ENCODE measurements around the gene RFFL.
"Not testable (repeated sequence)": the region's sequence is repeated elsewhere in the genome, so short reads cannot be mapped to it uniquely, and the experiment has no call there.

The RFFL gene

DNA sequence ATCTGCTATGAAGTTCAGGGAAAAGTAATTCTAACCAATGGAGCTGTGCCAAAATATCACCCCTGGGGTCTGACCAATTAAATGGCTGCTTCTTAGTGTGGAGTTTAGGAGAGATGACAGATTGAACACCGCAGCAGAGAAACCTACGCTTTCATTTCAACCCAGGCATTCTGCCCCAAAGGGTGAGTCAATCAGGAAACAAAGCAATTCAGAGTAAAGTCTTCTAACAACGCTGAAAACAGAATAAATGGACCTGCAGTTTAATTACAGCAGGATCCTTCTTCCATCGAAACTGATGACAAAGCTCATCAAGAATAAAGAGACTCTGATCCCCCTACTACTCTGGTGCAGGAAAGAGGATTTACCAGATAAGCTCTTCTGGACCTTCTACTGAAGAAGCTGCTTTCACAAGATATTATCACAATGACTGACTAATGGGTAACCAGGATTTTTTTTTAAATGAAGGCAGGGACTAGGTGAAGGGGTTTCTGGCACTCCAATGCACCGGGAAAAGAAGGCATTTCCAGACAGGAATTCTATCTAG, 16.7 kb downstream of the RFFL start:
- DNase-seq = peak; percentile 79

DNA sequence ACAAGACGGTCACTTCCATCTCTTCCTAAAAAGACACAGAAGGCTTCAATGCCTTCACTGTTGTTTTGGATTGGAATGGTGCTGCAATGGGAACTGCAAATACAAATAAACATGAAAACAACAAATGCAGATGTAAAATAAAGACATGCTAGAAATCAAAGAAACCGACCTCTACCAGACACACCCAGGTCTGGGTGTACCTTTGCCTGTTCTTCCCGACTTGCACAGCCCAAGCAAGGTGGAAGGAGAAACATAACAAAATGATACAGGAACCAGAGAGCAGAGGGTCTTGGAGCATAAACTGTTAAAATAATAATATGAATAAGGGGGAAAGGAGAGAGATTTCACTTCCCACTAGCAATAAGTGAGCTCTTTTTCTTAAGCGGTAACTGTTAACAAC, 17.3 kb downstream of the RFFL start:
- no peak for DNase-seq

DNA sequence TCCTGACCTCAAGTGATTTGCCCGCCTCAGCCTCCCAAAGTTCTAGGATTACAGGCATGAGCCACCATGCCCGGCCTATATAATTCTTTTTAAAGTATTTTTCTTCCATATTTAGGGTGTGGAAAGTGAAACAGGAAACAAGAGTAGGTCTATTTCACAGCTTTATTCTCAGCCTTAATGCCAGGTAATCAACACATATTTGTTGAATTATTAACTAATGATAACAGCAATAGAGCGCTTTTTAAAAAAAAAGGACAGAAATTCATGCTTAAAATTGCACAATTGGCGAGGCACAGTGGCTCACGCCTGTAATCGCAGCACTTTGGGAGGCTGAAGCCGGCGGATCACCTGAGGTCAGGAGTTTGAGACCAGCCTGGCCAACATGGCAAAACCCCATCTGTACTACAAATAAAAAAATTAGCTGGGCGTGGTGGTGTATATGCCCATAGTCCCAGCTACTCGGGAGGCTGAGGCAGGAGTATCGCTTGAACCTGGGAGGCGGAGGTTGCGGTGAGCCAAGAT, 18.0 kb downstream of the RFFL start:
- not testable (repeated sequence) for DNase-seq

DNA sequence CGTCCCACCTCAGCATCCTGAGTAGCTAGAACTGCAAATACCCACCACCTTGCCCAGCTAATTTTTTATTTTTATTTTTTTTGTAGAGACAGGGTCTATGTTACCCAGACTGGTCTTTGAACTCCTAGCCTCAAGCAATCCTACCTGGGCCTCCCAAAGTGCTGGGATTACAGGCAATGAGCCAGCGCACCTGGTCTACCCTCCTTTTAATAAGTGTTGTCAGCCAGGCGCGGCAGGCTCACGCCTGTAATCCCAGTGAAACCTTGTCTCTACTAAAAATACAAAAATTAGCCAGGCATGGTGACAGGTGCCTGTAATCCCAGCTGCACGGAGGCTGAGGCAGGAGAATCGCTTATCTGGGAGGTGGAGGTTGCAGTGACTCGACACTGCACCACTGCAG, 19.3 kb downstream of the RFFL start:
- DNase-seq = no peak

DNA sequence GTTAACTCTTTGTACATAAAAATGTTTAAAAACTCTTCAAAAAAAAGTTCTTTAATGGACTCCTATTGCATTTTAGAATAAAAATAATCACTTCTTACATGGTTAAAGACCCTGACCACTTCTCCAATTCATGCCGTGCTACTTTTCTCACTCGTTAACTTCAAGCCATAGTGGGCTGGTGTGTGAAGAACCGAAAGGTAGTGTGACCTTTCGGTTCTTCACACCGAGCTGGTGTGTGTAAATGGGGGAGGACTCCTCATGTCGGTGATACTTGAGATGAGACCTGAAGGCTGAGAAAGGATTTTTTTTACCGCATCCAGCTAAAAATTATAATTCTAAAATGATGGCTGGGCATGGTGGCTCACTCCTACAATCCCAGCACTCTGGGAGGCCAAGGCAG, 22.1 kb downstream of the RFFL start:
- no peak for DNase-seq

DNA sequence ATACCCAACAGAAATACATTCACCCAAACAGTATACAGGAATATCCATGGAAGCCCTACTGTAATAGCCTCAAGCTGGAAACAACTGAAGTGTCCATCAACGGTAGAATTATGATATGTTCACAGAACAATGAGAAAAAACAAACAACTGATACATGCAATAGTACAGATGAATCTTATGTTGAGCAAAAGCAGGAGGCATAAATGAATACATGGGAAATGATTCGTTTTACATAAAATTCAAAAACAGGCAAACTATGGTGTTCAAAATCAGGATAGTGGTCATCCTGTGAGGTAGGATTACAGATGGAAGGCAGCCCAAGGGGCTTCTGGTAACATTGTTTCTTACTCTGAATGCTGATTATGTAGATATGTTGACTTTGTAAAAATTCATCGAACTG, 25.1 kb downstream of the RFFL start:
- DNase-seq = no peak

DNA sequence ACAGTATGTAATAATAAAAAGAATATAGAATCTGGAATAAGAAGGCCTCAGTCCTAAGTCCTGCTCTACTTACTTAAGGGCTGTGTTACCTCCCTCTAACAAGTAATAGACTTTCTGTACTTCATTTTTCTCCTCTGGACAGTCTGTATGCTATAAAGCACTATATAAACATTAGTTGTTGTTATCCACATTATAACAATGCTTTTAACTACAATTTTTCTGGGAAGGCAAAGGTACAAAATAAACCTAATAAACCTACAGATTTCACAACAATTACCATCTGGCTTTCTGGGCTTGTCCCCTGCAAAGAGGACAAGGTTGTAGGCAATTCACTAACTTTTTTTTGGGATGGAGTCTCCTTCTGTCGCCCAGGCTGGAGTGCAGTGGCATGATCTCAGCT, 32.7 kb downstream of the RFFL start:
- DNase-seq = no peak

DNA sequence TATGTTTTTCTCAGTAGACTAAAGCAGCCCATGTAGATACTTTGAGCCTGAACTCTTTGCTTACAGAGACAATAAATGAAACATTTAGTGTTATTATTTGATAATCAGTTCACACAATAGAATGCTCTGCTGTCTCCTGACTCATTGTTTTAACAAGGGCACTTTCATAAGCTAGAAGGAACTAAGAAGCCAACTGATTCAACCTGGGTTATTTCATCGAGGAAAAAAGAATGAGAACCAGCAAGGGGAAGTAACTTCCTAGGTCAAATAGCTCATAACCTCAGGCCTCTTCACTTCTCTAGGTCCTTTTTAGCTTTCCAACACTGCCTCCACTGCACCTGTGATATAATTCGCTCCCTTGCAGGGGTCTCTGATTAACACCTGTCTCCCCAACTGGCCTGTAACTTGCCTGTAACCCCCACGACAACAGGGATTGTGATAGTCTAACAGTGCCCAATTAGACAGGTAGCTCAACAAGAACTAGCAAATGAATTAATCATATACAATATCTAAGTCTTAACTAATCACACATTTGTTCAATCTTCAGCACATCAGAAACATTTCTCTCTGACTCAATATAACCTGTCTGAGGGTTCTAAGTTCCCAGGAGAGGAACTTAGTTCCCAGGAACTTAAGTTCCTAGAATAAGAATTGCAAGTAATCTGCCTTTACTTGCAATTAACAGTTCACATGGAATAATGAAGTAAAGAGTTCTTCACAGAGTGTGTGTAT, 34.8 kb downstream of the RFFL start:
- no peak for DNase-seq

DNA sequence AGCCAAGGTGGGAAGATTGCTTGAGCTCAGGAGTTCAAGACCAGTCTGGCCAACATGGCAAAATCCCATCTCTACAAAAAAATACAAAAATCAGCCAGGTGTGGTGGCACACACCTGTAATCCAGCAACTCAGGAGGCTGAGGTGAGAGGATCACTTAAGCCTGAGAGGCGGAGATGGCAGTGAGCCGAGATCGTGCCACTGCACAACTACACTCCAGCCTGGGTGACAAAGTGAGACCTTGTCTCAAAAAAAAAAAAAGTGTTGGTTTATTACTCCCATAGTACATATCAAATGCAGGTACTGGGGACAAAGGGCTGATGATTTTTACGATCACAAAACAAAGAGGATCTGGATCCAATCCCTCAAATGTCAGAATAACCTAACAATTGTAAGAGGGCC, 35.4 kb downstream of the RFFL start:
- not testable (repeated sequence) for DNase-seq

DNA sequence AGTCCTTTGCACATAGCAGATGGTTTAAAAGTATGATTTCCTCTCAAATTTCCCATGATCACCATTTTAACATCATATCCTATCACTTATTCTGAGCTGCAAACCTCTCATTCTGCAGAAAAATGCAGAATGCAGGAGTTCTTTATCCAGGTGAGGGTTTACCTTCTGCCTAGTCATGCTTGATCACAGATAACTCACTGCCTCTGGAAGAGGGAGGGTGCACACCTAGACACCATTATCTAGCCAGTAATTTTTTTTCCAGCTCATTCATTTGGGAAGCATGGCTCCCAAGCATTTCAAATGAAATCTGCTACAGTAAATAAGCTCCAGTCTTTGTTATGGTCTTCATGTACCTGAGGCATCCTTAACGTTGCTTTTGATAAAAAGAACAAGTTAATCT, 38.0 kb downstream of the RFFL start:
- DNase-seq = no peak

DNA sequence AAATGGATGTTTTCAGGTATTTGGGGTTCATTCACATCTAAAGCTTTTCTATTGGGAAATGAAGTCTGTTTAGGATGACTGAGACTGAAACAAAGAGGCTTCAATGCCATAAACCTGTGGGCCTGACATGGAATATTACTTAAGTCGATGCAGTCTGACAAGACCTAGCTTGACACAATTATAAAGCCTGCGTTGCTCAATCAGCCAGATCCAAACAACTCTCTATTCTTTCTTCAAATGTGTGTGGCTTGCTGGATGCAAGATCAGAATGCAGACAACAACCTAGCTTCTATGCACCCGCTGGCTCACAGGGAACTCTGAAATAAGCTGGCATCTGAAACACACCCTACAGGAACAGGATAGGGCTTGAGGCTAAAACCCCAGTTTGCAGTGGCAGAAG, 40.0 kb downstream of the RFFL start:
- DNase-seq = no peak

DNA sequence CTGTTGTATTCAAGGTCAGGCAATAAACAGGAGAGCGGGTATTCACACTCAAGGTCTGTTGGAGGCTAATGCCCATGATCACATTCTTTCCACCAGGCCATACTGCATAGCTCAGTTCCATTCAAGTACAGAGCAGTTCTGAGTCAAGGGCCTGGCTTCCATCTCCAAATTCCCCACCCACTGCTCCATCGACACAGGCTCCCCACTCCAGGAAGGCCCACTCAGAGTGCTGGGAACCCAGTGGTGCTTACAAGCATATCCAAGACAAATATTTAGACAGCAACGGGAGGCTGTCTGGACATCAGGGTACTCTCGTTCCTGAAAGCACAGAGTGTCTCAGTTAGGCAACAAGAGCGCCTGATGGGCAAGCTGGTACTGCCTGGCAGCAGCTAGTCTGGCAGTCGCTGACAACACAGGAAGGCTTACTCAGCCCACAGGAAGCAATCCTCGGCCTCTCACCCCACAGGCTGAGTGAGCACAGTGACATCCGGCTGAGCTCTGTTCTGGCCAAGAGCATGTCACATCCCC, 40.9 kb downstream of the RFFL start:
- peak; percentile 80 for DNase-seq

DNA sequence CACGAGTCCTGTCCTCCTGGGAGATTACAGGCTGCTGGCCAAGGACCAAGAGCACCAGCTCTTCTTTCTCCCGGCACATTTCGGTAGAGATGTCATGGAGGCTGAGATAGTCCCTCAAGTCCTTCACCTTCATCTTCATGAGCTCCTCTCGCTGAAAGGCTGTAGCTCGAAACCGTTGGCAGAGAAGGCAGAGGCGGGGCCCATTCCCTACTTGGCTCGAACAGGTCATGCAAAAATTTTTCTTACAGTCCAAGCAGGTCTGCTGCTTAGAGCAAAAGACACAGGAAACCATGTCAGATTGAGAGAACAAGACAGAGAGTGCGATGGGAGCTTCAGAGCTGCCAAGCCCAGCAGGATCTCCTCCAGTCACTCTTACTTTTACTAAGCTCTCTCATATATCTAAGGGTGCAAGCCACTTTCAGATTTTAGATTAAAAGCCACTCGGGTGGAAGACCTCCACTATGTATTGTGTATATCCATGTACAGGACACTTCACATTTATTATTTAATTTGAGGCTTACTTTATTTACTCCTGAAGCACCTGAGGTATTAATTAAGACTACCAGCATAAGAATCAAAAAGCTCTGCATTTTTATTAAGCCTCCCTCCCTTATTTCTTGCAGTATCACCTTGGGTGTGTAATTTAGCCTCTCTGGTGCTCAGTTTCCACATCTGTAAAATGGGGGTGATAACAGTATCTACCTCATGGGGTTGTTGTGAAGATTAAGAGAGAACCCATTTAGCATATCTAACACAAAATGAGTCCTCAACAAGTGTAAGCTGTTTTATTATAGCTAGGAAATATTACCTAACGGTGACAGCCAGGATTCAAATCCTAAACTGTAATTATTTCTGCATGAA, 41.8 kb downstream of the RFFL start:
- DNase-seq = no peak

DNA sequence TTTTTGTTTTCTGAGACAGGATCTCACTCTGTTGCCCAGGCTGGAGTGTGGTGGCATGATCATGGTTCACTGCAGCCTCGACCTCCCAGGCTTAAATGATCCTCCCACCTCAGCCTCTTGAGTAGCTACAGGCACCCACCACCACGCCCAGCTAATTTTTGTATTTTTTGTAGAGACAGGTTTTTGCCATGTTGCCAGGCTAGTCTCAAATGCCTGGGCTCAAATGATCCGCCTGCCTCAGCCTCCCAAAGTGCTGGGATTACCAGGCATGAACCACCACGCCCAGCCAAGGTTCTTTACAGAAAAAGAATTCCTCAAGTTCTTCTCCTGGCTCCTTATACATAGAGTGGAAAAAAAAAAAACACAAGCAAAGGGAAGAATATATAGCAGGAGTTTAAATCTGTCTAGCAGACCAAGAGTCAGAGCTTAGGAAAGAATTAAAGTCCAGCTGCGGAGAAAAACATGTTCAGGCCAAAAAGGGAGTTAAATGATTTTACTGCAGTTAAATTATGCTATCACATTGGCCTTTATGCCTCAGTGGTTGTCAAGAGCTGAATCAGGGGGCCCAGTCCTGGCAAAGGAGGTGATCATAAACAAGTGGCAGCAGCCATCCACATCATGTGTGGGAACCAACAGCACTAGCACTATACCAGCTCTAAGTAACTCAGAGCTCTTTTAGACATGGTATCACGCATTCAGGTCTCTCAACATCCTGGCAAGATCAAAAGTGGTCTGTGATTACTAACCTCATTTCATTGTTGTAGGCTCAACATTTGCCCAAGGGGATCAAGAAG, 43.9 kb downstream of the RFFL start:
- no peak for DNase-seq

DNA sequence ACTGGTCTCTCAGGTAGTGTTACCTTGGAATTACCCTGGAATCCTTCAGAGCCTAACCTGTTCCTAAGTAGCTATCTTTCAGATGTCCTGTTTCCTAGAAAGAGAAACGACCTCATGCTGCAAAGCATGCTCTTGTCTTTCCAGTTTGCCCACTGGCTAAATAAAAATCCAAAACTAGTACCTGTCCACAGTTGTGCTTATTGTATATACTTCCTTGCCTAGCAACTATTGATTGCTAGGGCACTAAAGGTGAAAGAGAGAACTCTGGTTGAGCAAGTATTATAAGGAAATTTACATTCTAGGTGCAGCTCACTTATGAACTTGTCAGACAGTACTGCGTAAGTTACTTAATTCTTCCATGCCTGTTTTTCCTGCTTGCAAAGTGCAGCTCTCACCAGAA, 44.7 kb downstream of the RFFL start:
- no peak for DNase-seq

DNA sequence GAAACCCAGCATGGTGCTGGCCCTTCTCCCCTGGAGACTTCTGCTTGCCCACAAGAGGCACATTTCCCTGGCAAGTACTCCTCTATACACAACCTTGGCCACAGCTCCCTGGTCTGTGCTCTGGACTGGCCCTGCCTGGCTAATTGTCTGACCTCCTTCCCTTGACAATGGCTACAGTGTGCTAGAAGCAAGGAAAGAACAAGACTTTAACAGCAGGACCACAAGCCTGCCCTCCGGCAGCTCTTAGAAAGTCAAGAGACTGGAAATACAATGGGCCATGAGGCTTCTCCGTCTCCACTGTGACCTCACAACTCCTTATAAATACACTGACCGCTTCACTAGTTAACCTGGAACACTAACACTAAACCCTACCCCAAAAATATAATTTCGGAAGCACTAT, 46.5 kb downstream of the RFFL start:
- DNase-seq = no peak

DNA sequence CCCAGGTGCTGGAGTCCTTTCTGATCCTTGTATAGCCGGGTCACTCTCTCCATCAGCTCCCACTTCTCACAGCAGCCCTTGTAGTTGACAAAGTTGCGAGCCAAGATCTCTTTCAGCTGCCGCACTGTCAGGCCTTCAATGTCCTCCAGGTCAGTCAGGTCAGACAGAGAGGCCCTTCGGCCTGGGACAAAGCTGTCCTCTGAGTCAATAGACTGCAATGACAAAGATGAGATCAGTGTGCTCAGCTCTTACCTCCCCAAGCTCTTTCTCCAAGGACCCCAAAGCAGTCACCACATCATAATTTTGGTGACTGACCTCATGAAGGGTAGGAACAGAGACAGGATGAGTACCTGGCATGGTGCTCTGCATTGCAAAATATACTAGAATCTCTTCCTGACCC, 47.1 kb downstream of the RFFL start:
- DNase-seq = no peak

DNA sequence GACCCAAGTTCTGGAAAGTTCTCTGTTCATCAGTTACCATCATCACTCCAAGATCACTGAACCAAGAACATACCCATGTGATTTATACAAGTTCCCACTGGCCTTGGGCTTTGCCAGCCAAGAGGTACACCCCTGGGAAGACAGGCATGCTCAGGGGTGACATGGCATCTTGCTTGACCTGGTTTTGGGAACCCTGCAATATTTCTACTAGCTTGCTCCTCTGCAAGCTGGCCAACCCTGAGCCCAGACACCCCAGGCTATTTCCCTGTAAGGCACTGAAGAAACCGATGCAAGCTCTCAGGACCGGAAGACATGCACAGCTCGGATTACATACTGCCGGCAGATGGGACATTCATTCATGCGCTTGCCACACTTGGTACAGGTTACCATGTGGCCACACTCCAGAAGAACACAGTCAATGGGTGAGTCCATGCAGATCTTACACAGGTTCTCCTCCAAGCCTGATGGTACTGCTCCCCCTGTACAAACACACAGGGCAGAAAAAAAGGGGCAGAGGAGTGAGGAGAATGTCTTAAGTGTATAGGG, 51.8 kb downstream of the RFFL start:
- no peak for DNase-seq

DNA sequence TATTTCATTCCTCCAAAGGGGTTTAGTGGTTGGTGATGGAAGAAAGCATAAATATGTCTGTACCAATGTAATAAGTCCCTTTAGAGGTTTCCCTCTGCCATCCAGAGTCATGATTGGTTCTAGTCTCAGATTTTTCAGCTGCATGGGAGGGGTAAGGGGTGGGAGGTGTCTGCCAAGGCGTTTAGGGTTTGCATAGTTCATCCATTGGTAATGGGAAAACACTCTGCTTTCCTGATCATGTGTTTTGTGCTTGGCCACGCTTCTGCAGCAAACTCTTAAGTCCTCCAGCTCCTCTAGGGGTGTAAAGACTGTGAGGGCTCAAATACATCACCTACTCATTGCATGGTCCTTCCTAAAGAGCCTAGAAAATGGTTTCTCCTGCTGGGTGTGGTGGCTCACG, 53.4 kb downstream of the RFFL start:
- DNase-seq = no peak

DNA sequence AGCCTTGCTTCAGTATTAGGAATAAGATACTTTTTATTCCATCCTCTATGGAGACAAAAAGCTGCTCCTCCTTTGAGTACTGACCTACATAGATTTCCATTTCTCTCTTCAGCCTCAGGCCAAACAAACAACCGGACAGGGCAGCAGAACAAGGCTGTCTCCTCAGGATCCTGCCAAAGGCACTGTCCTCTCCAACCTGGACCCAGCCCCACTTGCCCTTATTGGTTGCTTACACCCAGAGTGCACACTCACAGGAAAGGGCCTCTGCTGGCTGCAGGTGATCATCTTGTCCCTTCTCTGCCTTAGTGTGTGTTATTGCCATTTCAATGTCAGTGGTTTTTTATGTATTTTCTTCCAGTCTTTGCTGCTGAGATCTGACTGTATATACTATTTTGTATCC, 56.5 kb downstream of the RFFL start:
- DNase-seq = no peak

DNA sequence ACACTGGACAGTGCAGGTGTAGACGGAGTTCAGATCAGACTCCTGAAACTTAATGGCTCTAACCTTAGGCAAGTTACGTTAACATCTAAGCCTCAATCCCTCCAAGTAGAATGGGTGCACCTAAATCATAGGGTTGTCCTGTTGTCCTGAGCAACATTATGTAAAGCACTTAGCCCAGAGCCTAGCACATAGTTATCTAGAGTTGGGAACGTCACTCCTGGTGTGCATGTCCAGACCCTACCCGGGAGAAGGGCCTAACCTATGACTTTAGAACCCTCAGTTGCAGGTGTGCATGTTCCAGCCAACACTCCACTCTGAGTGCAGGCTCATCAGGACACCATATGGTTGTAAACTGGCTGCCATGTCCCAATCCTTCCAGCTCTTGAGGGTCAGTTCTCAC, 57.2 kb downstream of the RFFL start:
- no peak for DNase-seq

DNA sequence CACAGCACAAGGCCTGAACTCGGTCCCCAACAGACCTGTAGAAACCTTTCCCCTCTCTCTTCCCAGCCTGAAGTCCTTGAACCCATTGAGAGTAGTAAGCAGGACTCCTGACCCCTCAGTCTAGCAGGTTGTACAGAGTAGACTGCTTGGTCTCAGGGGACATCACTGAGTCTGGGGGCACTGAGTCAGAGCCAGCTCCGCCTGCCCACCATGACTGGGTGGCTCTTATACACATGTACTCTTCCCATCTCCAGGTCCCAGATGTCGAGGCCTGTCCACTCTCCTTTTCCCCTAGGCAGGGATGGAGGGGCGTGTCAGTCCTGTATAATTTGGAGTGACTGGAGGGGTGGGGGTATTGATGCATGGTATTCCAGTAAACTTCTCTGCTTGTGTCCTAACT, 59.7 kb downstream of the RFFL start:
- no peak for DNase-seq

All from CD4-positive, alpha-beta T cell treated with Interleukin-12 subunit alpha and Interleukin-12 subunit beta, for 1 hour (primary cell).